GM23248 (cell line): ENCODE results near the gene CYP51A1.

Experiments
- EZH2 ChIP-seq: fragments of 200-600 bp; sonication (generic); IDR thresholded peaks from 2 replicates; pipeline ENCODE4 v1.6.1; 2018; ENCODE audit warnings: antibody characterized with exemption, mild to moderate bottlenecking; ENCODE audit not compliant: insufficient read depth, poor library complexity, severe bottlenecking
- EZH2phosphoT487 ChIP-seq: fragments of 200-600 bp; sonication (generic); IDR thresholded peaks from 2 replicates; pipeline ENCODE4 v1.6.1; 2018; ENCODE audit warnings: antibody characterized with exemption, moderate library complexity, mild to moderate bottlenecking, low read depth; ENCODE audit not compliant: insufficient read depth

GRCh38 chr7:92177362-92177761, 43.1 kb upstream of the CYP51A1 start:
- TF ChIP-seq EZH2: no peak
- no peak for TF ChIP-seq EZH2phosphoT487
